Measurements from ENCODE around the gene STAT5B. TPM values are rescaled to one million over a fixed set of nuclear protein-coding genes. Genes with fewer than 3 reads are reported as not detected.

The STAT5B gene
- total and polyA plus RNA-seq, 2 of the 13 experiments (the other 11 are each of a cell fraction or from before 2014, with no cell fraction given): 21.0 to 42.8 TPM

GRCh38 chr17:42304187-42305030, 28.2 kb upstream of the STAT5B start (continued):
- TF ChIP-seq MTERF4 (CRISPR knock-in tag; IDR thresholded peaks at IDR 0.05) (peak; percentile 89; the same call in 1 of the 2 replicates), CERS6 (CRISPR knock-in tag; IDR thresholded peaks at IDR 0.05) (no peak), ZBED4 (CRISPR knock-in tag; IDR thresholded peaks at IDR 0.05; ENCODE audit: borderline replicate concordance) (no peak), MAX (IDR thresholded peaks at IDR 0.05) (peak; percentile 58), REPIN1 (CRISPR knock-in tag; IDR thresholded peaks at IDR 0.05; ENCODE audit: borderline replicate concordance, low read depth) (peak; percentile 56; the same call in 1 of the 2 replicates), ATF5 (CRISPR knock-in tag; IDR thresholded peaks at IDR 0.05; ENCODE audit: low read depth) (peak; percentile 74; the same call in 1 of the 2 replicates), SP2 (CRISPR knock-in tag; IDR thresholded peaks at IDR 0.05) (no peak), ZFP36L2 (CRISPR knock-in tag; IDR thresholded peaks at IDR 0.05) (no peak), ZBTB14 (CRISPR knock-in tag; IDR thresholded peaks at IDR 0.05) (no peak), ZNF574 (CRISPR knock-in tag; IDR thresholded peaks at IDR 0.05) (peak; percentile 40), AGO1 (IDR thresholded peaks at IDR 0.05; ENCODE audit: low read depth, low read length, poor library complexity, severe bottlenecking) (no peak), NR1H2 (CRISPR knock-in tag; IDR thresholded peaks at IDR 0.05; ENCODE audit: borderline replicate concordance, low read depth) (no peak), ZNF777 (CRISPR knock-in tag; IDR thresholded peaks at IDR 0.05) (no peak; the same call in 1 of the 2 replicates), ZNF572 (CRISPR knock-in tag; IDR thresholded peaks at IDR 0.05) (peak; percentile 96), SP1 (IDR thresholded peaks at IDR 0.05) (no peak), SP1 (CRISPR knock-in tag; IDR thresholded peaks at IDR 0.05) (no peak), KLF9 (CRISPR knock-in tag; IDR thresholded peaks at IDR 0.05; ENCODE audit: low read depth) (no peak), ZKSCAN5 (CRISPR knock-in tag; IDR thresholded peaks at IDR 0.05) (no peak)
